Esophagus muscularis mucosa (tissue), 4 donors: ENCODE data around the gene CRYGS. TPM values are rescaled to one million over a fixed set of nuclear protein-coding genes. Genes with fewer than 3 reads are reported as not detected.

Source experiments
- DNase-seq: peaks from one replicate; pipeline ENCODE4 v3.0.0-alpha.2; 2017; ENCODE audit errors: extremely low spot score
- H3K27ac ChIP-seq, 4 donors: fragments of 200-600 bp; sonication (generic); replicated peaks in 1 of 4; 1 replicate in 3 of 4; 2 replicates in 1 of 4; pipeline ENCODE4 v1.5.1; 2016 to 2019; ENCODE audit warnings: mild to moderate bottlenecking in 1 of 4
- H3K27me3 ChIP-seq, 4 donors: fragments of 200-600 bp; sonication (generic); one replicate each; pipeline versions ENCODE4 v1.5.1 to v1.6.0; 2016 to 2019
- H3K36me3 ChIP-seq, 4 donors: fragments of 200-600 bp; sonication (generic); one replicate each; pipeline ENCODE4 v1.5.1; 2016 to 2019
- H3K4me1 ChIP-seq, 4 donors: fragments of 200-600 bp; sonication (generic); one replicate each; pipeline ENCODE4 v1.5.1; 2016 to 2019
- H3K4me3 ChIP-seq, 4 donors: fragments of 200-600 bp; sonication (generic); 1 replicate in 2 of 4; 2 replicates in 2 of 4; pipeline ENCODE4 v1.5.1; 2016 to 2019; ENCODE audit warnings: mild to moderate bottlenecking in 4 of 4, moderate library complexity in 1 of 4
- H3K9me3 ChIP-seq, 4 donors: fragments of 200-600 bp; sonication (generic); 1 replicate in 3 of 4; 2 replicates in 1 of 4; pipeline ENCODE4 v1.5.1; 2016 to 2019
- EP300 ChIP-seq: sonication (generic); formaldehyde crosslinking; IDR thresholded peaks from one replicate; pipeline ENCODE4 v1.6.1; 2017; ENCODE audit warnings: antibody characterized with exemption
- POLR2A ChIP-seq: fragments of 450-650 bp; IDR thresholded peaks from one replicate; pipeline ENCODE4 v1.6.1; 2017; ENCODE audit warnings: antibody characterized with exemption, moderate library complexity, mild to moderate bottlenecking, low read depth
- POLR2AphosphoS5 ChIP-seq, 2 donors: sonication (generic); formaldehyde crosslinking; IDR thresholded peaks; one replicate each; pipeline ENCODE4 v1.6.1; 2017; ENCODE audit warnings: antibody characterized with exemption in 2 of 2
- WGBS: methylation state at CpG from one replicate; pipeline ENCODE4 v1.1.5; 2018; 5-methylcytosine and 5-hydroxymethylcytosine counted together
- intact Hi-C: fragments of 100-400 bp; cut with DNase I; formaldehyde crosslinking; loops from one replicate; pipeline ENCODE4 v1.15.1; 2023
- total RNA-seq, 4 donors: library from RNA; depleted of rRNA; stranded (reverse); fragments of >200 nt; gene quantifications; one replicate each; pipeline versions ENCODE4 v1.1.0 to v1.2.1, GENCODE V29; 2016
- TF ChIP-seq, protein P1 (sequence below), 3 experiments: fragments of 200-600 bp in 2 of 3; fragments of 450-650 bp in 1 of 3; sonication (generic) in 2 of 3; IDR thresholded peaks; one replicate each; pipeline ENCODE4 v1.5.1; 2017 to 2019; ENCODE audit warnings: antibody characterized with exemption in 3 of 3, mild to moderate bottlenecking in 2 of 3, moderate library complexity in 1 of 3

Gene CRYGS
- total RNA-seq, 4 donors from 2014 or later: 0.32 to 2.1 (median 1.6) TPM

DNA sequence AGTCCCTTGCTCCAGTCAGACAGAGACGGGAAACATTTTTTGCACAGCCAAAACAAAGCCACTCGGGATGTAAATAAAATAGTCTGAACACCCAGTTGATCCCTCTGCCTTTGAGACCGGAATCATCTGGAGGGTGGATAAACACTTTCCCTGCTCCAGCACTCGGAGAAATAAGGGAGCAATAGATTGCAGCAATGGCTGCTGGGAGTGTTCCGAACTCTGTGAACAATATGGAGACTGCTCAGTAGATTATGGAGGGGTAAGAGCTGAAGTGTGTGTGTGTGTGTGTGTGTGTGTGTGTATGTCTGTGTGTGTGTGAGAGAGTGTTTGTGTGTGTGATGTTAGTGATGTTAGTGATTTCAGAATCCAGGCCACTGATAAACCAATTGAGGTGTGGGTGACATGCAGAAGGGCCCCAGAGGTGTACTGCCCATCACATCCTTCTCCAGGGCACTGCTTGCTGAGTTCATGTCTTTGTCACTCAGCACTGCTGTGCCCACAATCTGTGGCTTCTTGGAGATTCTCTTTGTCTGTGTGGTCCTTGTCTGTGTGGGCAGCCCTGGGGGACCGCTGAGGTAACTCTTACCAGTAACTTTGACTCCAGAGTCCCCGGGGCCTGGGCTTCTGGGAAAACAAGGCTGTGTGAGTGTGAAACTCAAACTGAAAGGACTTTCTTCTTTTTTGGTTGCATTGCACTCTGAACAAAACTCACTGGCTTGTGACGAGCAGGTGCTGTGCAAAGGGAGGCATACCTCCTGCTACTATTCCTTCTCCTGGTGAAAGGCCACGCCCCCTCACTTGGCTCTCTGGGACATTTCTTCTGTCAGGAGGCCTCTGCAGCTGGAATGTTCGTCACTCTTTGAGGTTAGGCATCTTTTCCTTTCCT, 23.0 kb downstream of the CRYGS start:
- Histone ChIP-seq H3K4me1 (no peaks in the 10 kb centered on the region), H3K4me3 (no peak overlapping the region), H3K36me3 (no peaks in the 10 kb centered on the region), H3K9me3 (peaks cover 0 to 6% (median 0%) of the 10 kb centered on the region in 4 donors), H3K27me3 (no peaks in the 10 kb centered on the region), H3K27ac (no peak overlapping the region)
- 73% methylated on average over 10 of the region's 10 CpGs for WGBS
- DNase-seq: peak; percentile 86
- TF ChIP-seq, protein P1, sequence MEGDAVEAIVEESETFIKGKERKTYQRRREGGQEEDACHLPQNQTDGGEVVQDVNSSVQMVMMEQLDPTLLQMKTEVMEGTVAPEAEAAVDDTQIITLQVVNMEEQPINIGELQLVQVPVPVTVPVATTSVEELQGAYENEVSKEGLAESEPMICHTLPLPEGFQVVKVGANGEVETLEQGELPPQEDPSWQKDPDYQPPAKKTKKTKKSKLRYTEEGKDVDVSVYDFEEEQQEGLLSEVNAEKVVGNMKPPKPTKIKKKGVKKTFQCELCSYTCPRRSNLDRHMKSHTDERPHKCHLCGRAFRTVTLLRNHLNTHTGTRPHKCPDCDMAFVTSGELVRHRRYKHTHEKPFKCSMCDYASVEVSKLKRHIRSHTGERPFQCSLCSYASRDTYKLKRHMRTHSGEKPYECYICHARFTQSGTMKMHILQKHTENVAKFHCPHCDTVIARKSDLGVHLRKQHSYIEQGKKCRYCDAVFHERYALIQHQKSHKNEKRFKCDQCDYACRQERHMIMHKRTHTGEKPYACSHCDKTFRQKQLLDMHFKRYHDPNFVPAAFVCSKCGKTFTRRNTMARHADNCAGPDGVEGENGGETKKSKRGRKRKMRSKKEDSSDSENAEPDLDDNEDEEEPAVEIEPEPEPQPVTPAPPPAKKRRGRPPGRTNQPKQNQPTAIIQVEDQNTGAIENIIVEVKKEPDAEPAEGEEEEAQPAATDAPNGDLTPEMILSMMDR (IDR thresholded peaks at IDR 0.05): no peak
- TF ChIP-seq POLR2AphosphoS5 (IDR thresholded peaks at IDR 0.05) (no peak), POLR2A (no peak), EP300 (no peak)
- intact Hi-C loops: no loop called here

DNA sequence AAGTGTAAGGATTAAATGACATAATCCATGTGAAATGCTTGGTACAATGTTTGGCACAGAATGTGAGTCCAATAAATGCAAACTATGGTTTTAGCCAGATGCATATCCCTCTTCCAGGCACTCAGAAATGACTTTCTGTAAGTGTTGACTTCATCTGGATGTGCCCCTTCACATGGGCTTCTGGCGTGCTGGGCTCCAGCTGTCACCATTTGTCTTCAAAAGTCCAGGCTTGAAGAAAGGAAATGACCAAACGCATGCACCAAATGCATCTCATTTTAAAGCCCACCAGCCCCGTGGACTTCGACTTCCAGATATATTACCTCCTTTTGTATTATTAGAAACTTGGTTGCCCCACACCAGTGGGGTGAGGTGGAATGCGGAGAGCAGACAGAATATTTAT, 23.7 kb downstream of the CRYGS start:
- H3K4me3 ChIP-seq: no peak overlapping the region
- 75% methylated on average over 5 of the region's 5 CpGs for WGBS

DNA sequence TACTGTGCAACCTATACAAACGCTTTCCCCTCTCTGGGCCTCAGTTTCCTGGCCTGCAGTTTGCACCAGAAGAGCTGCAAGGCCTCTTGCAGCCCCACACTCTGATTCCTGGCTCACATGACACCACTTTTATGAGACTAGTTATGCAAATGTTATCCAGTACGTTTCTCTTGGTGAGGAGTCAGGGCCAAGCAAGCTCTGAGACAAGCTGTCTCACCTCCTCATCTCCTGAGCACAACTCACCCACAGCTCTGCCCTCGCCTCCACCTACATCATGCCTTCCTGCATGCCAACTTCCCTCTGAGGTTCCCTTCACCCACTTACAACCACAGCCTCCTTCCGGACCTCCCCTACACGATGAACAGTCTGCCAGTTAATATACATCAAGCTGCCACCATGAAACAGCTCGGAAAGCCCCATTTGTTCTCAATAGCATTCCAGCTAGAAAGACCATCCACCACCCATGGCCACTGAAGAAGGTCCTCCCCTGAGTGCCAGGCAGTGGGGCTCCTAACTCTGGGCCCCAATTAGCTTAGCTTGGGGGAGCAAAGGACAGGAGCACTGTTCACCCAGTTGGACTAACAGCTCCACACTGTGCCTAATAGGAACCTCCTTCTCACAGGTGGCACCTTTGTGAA, 25.0 kb downstream of the CRYGS start:
- intact Hi-C loops: no loop called here
- H3K4me3 ChIP-seq: no peak overlapping the region
- TF ChIP-seq, protein P1 (IDR thresholded peaks at IDR 0.05): no peak
- no peak for TF ChIP-seq POLR2AphosphoS5 (IDR thresholded peaks at IDR 0.05)
- TF ChIP-seq POLR2A: no peak
- no peak for TF ChIP-seq EP300
- H3K36me3 ChIP-seq: no peaks in the 10 kb centered on the region
- no peaks in the 10 kb centered on the region for H3K27me3 ChIP-seq
- H3K27ac ChIP-seq: no peak overlapping the region
- 71% methylated on average over 6 of the region's 6 CpGs for WGBS
- peaks cover 0 to 6% (median 0%) of the 10 kb centered on the region in 4 donors for H3K9me3 ChIP-seq
- H3K4me1 ChIP-seq: no peaks in the 10 kb centered on the region
- DNase-seq: no peak

More for the DNA sequence above, 23.7 kb downstream of the CRYGS start:
- Histone ChIP-seq H3K9me3 (peaks cover 0 to 6% (median 0%) of the 10 kb centered on the region in 4 donors), H3K27ac (no peak overlapping the region), H3K36me3 (no peaks in the 10 kb centered on the region), H3K4me1 (no peaks in the 10 kb centered on the region), H3K27me3 (no peaks in the 10 kb centered on the region)
- intact Hi-C loops: no loop called here
- no peak for DNase-seq
- TF ChIP-seq POLR2AphosphoS5 (IDR thresholded peaks at IDR 0.05) (no peak), POLR2A (no peak), EP300 (no peak)
- TF ChIP-seq, protein P1 (IDR thresholded peaks at IDR 0.05): no peak

DNA sequence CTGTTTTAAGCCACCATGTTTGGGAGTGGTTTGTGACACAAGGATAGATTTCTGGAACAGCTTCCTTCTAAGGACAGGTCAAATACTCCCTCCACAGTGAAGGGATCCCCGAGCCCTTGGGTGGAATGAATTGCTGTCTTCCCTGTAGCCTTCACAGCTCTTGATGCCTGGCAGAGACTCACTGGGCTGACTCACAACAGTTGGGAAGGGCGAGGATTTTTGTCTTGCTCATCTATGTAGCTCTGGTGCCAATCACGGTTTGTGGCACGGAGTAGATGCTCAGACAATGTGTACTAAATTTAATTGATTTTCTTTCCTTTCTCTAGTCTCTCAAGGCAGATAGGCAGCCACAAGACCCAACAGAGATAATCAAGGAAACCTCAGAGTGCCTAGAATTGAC, 27.0 kb downstream of the CRYGS start:
- TF ChIP-seq POLR2A: no peak
- no peak for TF ChIP-seq EP300
- TF ChIP-seq POLR2AphosphoS5 (IDR thresholded peaks at IDR 0.05): no peak
- TF ChIP-seq, protein P1 (IDR thresholded peaks at IDR 0.05): no peak
- no peak for DNase-seq
- Histone ChIP-seq H3K4me3 (no peak overlapping the region), H3K9me3 (peaks cover 0 to 6% (median 0%) of the 10 kb centered on the region in 4 donors), H3K4me1 (no peaks in the 10 kb centered on the region), H3K27me3 (no peaks in the 10 kb centered on the region), H3K27ac (no peak overlapping the region), H3K36me3 (no peaks in the 10 kb centered on the region)
- intact Hi-C loops: no loop called here
- 87% methylated on average over 4 of the region's 4 CpGs for WGBS
